Measurements from ENCODE around the gene SLC7A4.

SLC7A4 gene

DNA sequence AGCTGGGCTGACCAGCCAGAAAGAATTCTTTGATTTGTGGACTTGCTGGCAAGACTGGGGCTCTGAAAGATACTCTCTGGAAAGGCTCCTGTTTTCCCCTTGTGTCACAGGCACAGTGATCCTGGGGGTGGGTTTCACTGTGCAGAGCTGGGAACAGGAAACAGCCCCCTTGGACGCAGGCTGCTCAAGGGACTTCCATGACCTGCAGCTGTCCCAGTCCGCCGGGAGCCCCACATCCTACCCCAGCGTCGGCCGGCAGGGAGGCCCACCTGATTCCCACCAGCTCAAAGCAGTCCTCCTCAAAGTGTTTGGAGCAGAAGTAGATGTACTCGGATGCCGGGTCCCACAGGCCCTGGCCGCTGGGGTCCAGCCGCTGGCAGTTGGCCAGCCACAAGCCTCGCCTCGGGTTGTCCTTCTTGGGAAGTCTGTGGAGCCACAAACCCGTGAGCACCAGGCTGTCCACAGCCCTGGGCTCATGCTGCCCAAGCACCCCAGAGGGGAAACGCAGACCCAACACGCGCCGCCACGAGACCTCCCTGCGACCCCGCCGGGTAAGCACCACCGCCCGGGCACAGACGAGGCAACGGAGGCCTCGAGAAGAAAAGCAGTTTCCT is 31.3 kb downstream of the SLC7A4 start:
- ChIA-PET POLR2A (interaction anchor here (0.7 to 8.9 kb wide), 6 partner anchors 10 to 103 kb away, joined by 3 to 121 read pairs (median 16); partner anchors contain the start of genes LZTR1 and P2RX6), CTCF (no interaction called here)
- TF ChIP-seq ZNF384 (IDR thresholded peaks at IDR 0.05) = no peak
- TF ChIP-seq HDGF (IDR thresholded peaks at IDR 0.05; ENCODE audit: borderline replicate concordance) = 0 out of 2 replicates have a peak, but pooled peaks have one; percentile 21
- DNase-seq (ENCODE audit: extremely low spot score) = no peak

GRCh38 chr22:21000207-21000986 is 32.0 kb downstream of the SLC7A4 start:
- no peak for TF ChIP-seq ELF4 (IDR thresholded peaks at IDR 0.05)
- no peak for TF ChIP-seq PKNOX1 (IDR thresholded peaks at IDR 0.05)
- TF ChIP-seq SUZ12 (IDR thresholded peaks at IDR 0.05) = no peak
- DNase-seq (ENCODE audit: extremely low spot score) = no peak
- POLR2A ChIA-PET = interaction anchor here (0.7 to 8.9 kb wide), 7 partner anchors 11 to 104 kb away, joined by 3 to 121 read pairs (median 3); partner anchors contain the start of genes LZTR1 and P2RX6
- CTCF ChIA-PET = interaction anchor here (0.7 to 1.0 kb wide), 2 partner anchors 18 to 115 kb away, joined by 3 to 6 read pairs; no protein-coding TSS in a partner anchor

GRCh38 chr22:20999350-21000206 is 32.8 kb downstream of the SLC7A4 start:
- no peak for DNase-seq (ENCODE audit: extremely low spot score)
- CTCF ChIA-PET = interaction anchor here (0.7 to 1.6 kb wide), 3 partner anchors 19 to 114 kb away, joined by 3 to 6 read pairs (median 5); no protein-coding TSS in a partner anchor
- POLR2A ChIA-PET = interaction anchor here (0.8 to 8.9 kb wide), 11 partner anchors 10 to 114 kb away, joined by 3 to 121 read pairs (median 4); partner anchors contain the start of genes LRRC74B and LZTR1
- TF ChIP-seq NFRKB (IDR thresholded peaks at IDR 0.05) (no peak), ELF4 (IDR thresholded peaks at IDR 0.05) (peak; percentile 21; the same call in 1 of the 2 replicates)

GRCh38 chr22:20998411-20999336 is 33.7 kb downstream of the SLC7A4 start:
- ChIA-PET CTCF (interaction anchor here (1.6 kb wide), 1 partner anchor 104 kb away, joined by 5 read pairs; no protein-coding TSS in a partner anchor), POLR2A (interaction anchor here (0.8 to 8.9 kb wide), 10 partner anchors 9 to 113 kb away, joined by 4 to 121 read pairs (median 4); partner anchors contain the start of genes LRRC74B and LZTR1)
- no peak for DNase-seq (ENCODE audit: extremely low spot score)
- TF ChIP-seq L3MBTL2 (conservative IDR thresholded peaks at IDR 0.05) = no peak
- no peak for TF ChIP-seq LEF1 (IDR thresholded peaks at IDR 0.05; ENCODE audit: borderline replicate concordance)
- TF ChIP-seq FOXK2 (IDR thresholded peaks at IDR 0.05) = no peak
- TF ChIP-seq CTBP1 (IDR thresholded peaks at IDR 0.05; ENCODE audit: borderline replicate concordance) = no peak
- TF ChIP-seq PKNOX1 (IDR thresholded peaks at IDR 0.05) = no peak
- TF ChIP-seq FOXA1 (IDR thresholded peaks at IDR 0.05) = no peak
- no peak for TF ChIP-seq SUZ12 (IDR thresholded peaks at IDR 0.05)
- no peak for TF ChIP-seq BHLHE40 (IDR thresholded peaks at IDR 0.05; ENCODE audit: borderline replicate concordance)
- no peak for TF ChIP-seq FOXM1 (IDR thresholded peaks at IDR 0.05; ENCODE audit: borderline replicate concordance)
- no peak for TF ChIP-seq SP1 (IDR thresholded peaks at IDR 0.05)
- TF ChIP-seq ZNF384 (IDR thresholded peaks at IDR 0.05) = no peak
- TF ChIP-seq HDGF (IDR thresholded peaks at IDR 0.05; ENCODE audit: borderline replicate concordance) = no peak
- TF ChIP-seq ELF4 (IDR thresholded peaks at IDR 0.05) = no peak
- no peak for TF ChIP-seq TARDBP (IDR thresholded peaks at IDR 0.05)
- no peak for TF ChIP-seq NFRKB (IDR thresholded peaks at IDR 0.05)
- no peak for TF ChIP-seq ARNT (IDR thresholded peaks at IDR 0.05)

DNA sequence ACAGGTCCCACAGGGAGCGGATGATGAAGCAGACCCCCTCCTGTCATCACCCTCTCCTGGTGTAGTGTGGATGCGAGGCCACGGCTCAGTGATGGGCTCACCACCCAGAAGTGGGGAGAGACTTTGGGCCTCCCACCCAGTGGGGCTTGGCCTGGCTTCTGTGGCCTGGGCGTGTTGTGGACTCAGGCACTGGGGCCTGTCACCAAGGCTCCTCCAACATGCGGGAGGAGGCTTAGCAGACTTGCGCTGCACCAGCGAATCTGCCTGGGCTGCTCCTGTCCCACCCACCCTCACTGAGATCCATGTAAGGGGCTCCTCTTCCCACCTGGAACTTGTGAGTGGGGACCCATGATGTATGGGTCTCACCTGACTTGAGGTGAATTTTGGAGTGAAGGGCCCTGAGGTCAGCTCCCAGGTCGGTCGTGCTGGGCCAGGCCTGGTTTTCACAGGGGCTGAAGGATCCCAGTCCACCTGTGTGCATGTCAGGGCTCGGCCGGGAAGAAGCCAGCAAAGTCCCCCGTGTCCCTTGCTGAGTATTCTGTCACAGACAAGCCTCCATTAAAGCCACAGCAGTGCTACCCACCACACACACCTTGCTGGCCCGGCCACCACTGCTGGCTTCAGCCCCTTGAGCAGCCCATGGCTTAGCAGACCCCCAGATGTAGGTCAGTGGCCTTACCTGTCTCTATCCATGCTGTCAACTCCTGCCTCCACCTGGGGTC is 34.7 kb downstream of the SLC7A4 start:
- CTCF ChIA-PET = interaction anchor here (1.6 kb wide), 1 partner anchor 105 kb away, joined by 5 read pairs; no protein-coding TSS in a partner anchor
- no peak for DNase-seq (ENCODE audit: extremely low spot score)
- POLR2A ChIA-PET = interaction anchor here (0.7 to 8.9 kb wide), 5 partner anchors 8 to 112 kb away, joined by 3 to 121 read pairs (median 8); partner anchors contain the start of gene LZTR1
- TF ChIP-seq ZNF384 (IDR thresholded peaks at IDR 0.05) = no peak
- TF ChIP-seq CTBP1 (IDR thresholded peaks at IDR 0.05; ENCODE audit: borderline replicate concordance) = no peak
- no peak for TF ChIP-seq L3MBTL2 (conservative IDR thresholded peaks at IDR 0.05)
- TF ChIP-seq ELF4 (IDR thresholded peaks at IDR 0.05) = no peak
- TF ChIP-seq BHLHE40 (IDR thresholded peaks at IDR 0.05; ENCODE audit: borderline replicate concordance) = no peak
- no peak for TF ChIP-seq NFRKB (IDR thresholded peaks at IDR 0.05)
- no peak for TF ChIP-seq FOXK2 (IDR thresholded peaks at IDR 0.05)
- TF ChIP-seq PKNOX1 (IDR thresholded peaks at IDR 0.05) = no peak

Data from HEK293T (cell line).